OCI-LY1 (cell line): ENCODE data around the gene KCNN3.

Experiments
- CTCF ChIP-seq: fragments of 200-600 bp; sonication (generic), shearing (Covaris generic); IDR thresholded peaks from 2 replicates; pipeline ENCODE4 v1.5.1; 2017; ENCODE audit warnings: mild to moderate bottlenecking, antibody characterized with exemption, low read length, moderate library complexity, mixed read lengths
- EZH2 ChIP-seq: fragments of 200-600 bp; sonication (generic), shearing (Covaris generic); IDR thresholded peaks from 2 replicates; pipeline ENCODE4 v1.8.0; 2017; ENCODE audit warnings: borderline replicate concordance, mixed run types, mild to moderate bottlenecking, antibody characterized with exemption, low read length, moderate library complexity, mixed read lengths

GRCh38 chr1:154806333-154806732, 63.7 kb downstream of the KCNN3 start:
- TF ChIP-seq CTCF (no peak), EZH2 (no peak)
